Measurements from ENCODE around the gene TMEM183A.
A peak's percentile ranks its signal among the peaks of the same experiment; 100 is the strongest.

Gene TMEM183A

GRCh38 chr1:203069030-203069747 is 62.0 kb downstream of the TMEM183A start:
- peak in 6 of 51 donors; percentile 9 to 35 (median 20) for DNase-seq

- DNase-seq: no peak
These were observed 64.9 kb downstream of the TMEM183A start for GRCh38 chr1:203072002-203072602.

- DNase-seq: no peak
These were observed 65.7 kb downstream of the TMEM183A start for GRCh38 chr1:203072911-203073310.

GRCh38 chr1:203073469-203073868 is 66.3 kb downstream of the TMEM183A start:
- no peak for DNase-seq
